K562 (cell line): ENCODE measurements around the gene ERCC1. TPM values are rescaled to one million over a fixed set of nuclear protein-coding genes. Genes with fewer than 3 reads are reported as not detected.
A peak's percentile ranks its signal among the peaks of the same experiment; 100 is the strongest.

Source experiments
- CHD1 ChIP-seq: fragments of 200-600 bp; sonication (generic); IDR thresholded peaks from one replicate; pipeline ENCODE4 v1.6.1; 2012; ENCODE audit warnings: mild to moderate bottlenecking, moderate library complexity, low read length, inconsistent platforms
- FOSL1 ChIP-seq: fragments of 200-800 bp; sonication (Bioruptor generic); conservative IDR thresholded peaks from 2 replicates; pipeline ENCODE4 v1.6.1; 2016; ENCODE audit warnings: missing genetic modification characterization, missing compliant biosample characterization
- GATA2 ChIP-seq: sonication (generic); formaldehyde crosslinking; IDR thresholded peaks from 2 replicates; pipeline ENCODE4 v1.4.0; 2020; ENCODE audit warnings: mild to moderate bottlenecking, missing genetic modification reagents
- GATAD2B ChIP-seq: fragments of 450-650 bp; IDR thresholded peaks from 2 replicates; pipeline ENCODE4 v1.6.1; 2017; ENCODE audit warnings: mild to moderate bottlenecking, borderline replicate concordance
- MED1 ChIP-seq: sonication (generic); formaldehyde crosslinking; IDR thresholded peaks from 2 replicates; pipeline ENCODE4 v1.8.1; 2023; ENCODE audit warnings: missing genetic modification reagents, borderline replicate concordance
- MEF2A ChIP-seq: IDR thresholded peaks from 2 replicates; pipeline ENCODE4 v1.6.1; 2011; ENCODE audit warnings: low read depth, mild to moderate bottlenecking, low read length, moderate library complexity; ENCODE audit not compliant: control insufficient read depth
- NFIC ChIP-seq: fragments of 450-650 bp; IDR thresholded peaks from 2 replicates; pipeline ENCODE4 v1.6.1; 2017; ENCODE audit warnings: mild to moderate bottlenecking, inconsistent platforms
- PCBP1 ChIP-seq: fragments of 200-400 bp; formaldehyde crosslinking; IDR thresholded peaks from 2 replicates; pipeline ENCODE4 v1.6.1; 2018; ENCODE audit warnings: mild to moderate bottlenecking, low read depth, low read length; ENCODE audit not compliant: poor library complexity, severe bottlenecking
- SMAD4 ChIP-seq: fragments of 250-450 bp; sonication (Bioruptor Pico); conservative IDR thresholded peaks from 2 replicates; pipeline ENCODE4 v1.8.0; 2021; ENCODE audit warnings: inconsistent platforms, mild to moderate bottlenecking, moderate library complexity
- SRSF9 ChIP-seq: fragments of 200-400 bp; formaldehyde crosslinking; IDR thresholded peaks from 2 replicates; pipeline ENCODE4 v1.6.1; 2017; ENCODE audit warnings: low read depth, low read length, borderline replicate concordance
- TARDBP ChIP-seq: fragments of 450-650 bp; IDR thresholded peaks from 2 replicates; pipeline ENCODE4 v1.6.1; 2016
- WHSC1 ChIP-seq: IDR thresholded peaks from one replicate; pipeline ENCODE4 v1.6.1; 2012; ENCODE audit warnings: low read length, control low read depth, inconsistent platforms
- ZEB2 ChIP-seq: fragments of 450-650 bp; IDR thresholded peaks from 2 replicates; pipeline ENCODE4 v1.6.1; 2016
- polyA plus RNA-seq, 8 experiments: library from polyadenylated mRNA; depleted of rRNA in 4 of 8; stranded (reverse) in 5 of 8; unstranded in 3 of 8; fragments of >200 nt; fragmentation: Nextera tagmentation in 2 of 8; fragmentation: Illumina TruSeq in 1 of 8; extraction: Ambion mirVana in 2 of 8; extraction: Trizol in 1 of 8; gene quantifications; 2 replicates each; pipeline versions ENCODE4 v1.2.1 to v1.2.3, GENCODE V29; 2011 to 2014; ENCODE audit warnings: inconsistent platforms in 1 of 8, missing spikeins in 1 of 8
- total RNA-seq, 7 experiments: library from RNA; depleted of rRNA in 6 of 7; stranded (reverse); fragments of >200 nt in 6 of 7; fragmentation: Illumina TruSeq in 2 of 7; extraction: Trizol in 2 of 7; gene quantifications; 2 replicates each; pipeline versions ENCODE4 v1.2.1 to v1.2.3, GENCODE V29; 2011 to 2021; ENCODE audit warnings: low replicate concordance in 1 of 7
- TF ChIP-seq, protein P1 (sequence below): fragments of 450-650 bp; IDR thresholded peaks from 2 replicates; pipeline ENCODE4 v1.6.1; 2016; ENCODE audit warnings: mild to moderate bottlenecking, moderate library complexity
- TF ChIP-seq, protein P2 (sequence below): fragments of 450-650 bp; IDR thresholded peaks from 2 replicates; pipeline ENCODE4 v1.6.1; 2016; ENCODE audit warnings: missing biosample characterization, missing genetic modification characterization

The ERCC1 gene
- total and polyA plus RNA-seq, 9 of the 15 experiments (the other 6 are each of a cell fraction or from before 2014, with no cell fraction given), result 9.3 to 92.6 (median 60.0) TPM

DNA sequence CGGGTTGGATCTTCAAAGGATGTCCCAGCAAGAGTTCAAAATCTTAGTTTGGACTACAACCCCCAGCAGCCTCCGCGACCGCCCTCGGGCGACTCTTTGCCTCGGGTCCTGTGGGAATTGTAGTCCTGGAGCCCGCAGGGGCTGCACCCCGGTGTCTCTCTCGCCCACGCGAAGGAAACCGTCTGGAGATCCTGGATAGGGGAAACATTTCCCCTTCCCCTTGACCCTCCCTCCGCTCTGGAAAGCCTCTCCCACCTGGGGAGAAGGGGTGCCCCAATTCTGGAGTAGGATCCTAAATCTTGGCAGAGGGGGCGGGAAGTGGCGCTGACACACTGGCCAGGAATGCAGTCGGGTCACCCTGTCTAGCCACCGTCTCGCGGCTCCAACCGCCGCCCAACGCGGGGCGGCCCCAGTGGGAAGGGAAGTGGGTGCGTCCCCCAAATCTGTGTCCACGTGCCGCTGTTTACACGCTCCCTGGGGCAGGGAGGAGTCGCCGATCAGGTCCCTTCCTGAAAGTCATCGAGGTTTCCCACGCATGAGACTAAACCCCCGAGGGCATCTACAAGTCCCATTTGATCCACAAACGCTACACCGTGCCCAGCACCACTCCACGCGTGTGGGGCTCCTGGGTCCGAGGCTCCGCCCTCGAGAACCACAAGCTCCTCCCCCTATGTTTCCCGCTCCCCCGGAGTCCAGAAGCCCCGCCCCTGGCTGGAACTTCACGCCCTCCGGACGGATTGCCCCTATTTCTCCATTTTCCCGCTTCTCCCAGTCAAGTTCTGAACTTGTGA lies 18.1 kb downstream of the ERCC1 start (continued):
- TF ChIP-seq, protein P1, sequence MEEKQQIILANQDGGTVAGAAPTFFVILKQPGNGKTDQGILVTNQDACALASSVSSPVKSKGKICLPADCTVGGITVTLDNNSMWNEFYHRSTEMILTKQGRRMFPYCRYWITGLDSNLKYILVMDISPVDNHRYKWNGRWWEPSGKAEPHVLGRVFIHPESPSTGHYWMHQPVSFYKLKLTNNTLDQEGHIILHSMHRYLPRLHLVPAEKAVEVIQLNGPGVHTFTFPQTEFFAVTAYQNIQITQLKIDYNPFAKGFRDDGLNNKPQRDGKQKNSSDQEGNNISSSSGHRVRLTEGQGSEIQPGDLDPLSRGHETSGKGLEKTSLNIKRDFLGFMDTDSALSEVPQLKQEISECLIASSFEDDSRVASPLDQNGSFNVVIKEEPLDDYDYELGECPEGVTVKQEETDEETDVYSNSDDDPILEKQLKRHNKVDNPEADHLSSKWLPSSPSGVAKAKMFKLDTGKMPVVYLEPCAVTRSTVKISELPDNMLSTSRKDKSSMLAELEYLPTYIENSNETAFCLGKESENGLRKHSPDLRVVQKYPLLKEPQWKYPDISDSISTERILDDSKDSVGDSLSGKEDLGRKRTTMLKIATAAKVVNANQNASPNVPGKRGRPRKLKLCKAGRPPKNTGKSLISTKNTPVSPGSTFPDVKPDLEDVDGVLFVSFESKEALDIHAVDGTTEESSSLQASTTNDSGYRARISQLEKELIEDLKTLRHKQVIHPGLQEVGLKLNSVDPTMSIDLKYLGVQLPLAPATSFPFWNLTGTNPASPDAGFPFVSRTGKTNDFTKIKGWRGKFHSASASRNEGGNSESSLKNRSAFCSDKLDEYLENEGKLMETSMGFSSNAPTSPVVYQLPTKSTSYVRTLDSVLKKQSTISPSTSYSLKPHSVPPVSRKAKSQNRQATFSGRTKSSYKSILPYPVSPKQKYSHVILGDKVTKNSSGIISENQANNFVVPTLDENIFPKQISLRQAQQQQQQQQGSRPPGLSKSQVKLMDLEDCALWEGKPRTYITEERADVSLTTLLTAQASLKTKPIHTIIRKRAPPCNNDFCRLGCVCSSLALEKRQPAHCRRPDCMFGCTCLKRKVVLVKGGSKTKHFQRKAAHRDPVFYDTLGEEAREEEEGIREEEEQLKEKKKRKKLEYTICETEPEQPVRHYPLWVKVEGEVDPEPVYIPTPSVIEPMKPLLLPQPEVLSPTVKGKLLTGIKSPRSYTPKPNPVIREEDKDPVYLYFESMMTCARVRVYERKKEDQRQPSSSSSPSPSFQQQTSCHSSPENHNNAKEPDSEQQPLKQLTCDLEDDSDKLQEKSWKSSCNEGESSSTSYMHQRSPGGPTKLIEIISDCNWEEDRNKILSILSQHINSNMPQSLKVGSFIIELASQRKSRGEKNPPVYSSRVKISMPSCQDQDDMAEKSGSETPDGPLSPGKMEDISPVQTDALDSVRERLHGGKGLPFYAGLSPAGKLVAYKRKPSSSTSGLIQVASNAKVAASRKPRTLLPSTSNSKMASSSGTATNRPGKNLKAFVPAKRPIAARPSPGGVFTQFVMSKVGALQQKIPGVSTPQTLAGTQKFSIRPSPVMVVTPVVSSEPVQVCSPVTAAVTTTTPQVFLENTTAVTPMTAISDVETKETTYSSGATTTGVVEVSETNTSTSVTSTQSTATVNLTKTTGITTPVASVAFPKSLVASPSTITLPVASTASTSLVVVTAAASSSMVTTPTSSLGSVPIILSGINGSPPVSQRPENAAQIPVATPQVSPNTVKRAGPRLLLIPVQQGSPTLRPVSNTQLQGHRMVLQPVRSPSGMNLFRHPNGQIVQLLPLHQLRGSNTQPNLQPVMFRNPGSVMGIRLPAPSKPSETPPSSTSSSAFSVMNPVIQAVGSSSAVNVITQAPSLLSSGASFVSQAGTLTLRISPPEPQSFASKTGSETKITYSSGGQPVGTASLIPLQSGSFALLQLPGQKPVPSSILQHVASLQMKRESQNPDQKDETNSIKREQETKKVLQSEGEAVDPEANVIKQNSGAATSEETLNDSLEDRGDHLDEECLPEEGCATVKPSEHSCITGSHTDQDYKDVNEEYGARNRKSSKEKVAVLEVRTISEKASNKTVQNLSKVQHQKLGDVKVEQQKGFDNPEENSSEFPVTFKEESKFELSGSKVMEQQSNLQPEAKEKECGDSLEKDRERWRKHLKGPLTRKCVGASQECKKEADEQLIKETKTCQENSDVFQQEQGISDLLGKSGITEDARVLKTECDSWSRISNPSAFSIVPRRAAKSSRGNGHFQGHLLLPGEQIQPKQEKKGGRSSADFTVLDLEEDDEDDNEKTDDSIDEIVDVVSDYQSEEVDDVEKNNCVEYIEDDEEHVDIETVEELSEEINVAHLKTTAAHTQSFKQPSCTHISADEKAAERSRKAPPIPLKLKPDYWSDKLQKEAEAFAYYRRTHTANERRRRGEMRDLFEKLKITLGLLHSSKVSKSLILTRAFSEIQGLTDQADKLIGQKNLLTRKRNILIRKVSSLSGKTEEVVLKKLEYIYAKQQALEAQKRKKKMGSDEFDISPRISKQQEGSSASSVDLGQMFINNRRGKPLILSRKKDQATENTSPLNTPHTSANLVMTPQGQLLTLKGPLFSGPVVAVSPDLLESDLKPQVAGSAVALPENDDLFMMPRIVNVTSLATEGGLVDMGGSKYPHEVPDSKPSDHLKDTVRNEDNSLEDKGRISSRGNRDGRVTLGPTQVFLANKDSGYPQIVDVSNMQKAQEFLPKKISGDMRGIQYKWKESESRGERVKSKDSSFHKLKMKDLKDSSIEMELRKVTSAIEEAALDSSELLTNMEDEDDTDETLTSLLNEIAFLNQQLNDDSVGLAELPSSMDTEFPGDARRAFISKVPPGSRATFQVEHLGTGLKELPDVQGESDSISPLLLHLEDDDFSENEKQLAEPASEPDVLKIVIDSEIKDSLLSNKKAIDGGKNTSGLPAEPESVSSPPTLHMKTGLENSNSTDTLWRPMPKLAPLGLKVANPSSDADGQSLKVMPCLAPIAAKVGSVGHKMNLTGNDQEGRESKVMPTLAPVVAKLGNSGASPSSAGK, result peak; percentile 78
- TF ChIP-seq CHD1, result no peak
- TF ChIP-seq TARDBP, result peak; percentile 94
- TF ChIP-seq SMAD4 (CRISPR knock-in tag), result peak; percentile 98
- TF ChIP-seq NFIC, result peak; percentile 61
- peak; percentile 92 for TF ChIP-seq FOSL1 (tag)
- no peak for TF ChIP-seq PCBP1
- peak; percentile 97; the same call in 1 of the 2 replicates for TF ChIP-seq GATAD2B
- TF ChIP-seq SRSF9, result no peak
- no peak for TF ChIP-seq GATA2 (CRISPR knock-in tag)
- TF ChIP-seq, protein P2, sequence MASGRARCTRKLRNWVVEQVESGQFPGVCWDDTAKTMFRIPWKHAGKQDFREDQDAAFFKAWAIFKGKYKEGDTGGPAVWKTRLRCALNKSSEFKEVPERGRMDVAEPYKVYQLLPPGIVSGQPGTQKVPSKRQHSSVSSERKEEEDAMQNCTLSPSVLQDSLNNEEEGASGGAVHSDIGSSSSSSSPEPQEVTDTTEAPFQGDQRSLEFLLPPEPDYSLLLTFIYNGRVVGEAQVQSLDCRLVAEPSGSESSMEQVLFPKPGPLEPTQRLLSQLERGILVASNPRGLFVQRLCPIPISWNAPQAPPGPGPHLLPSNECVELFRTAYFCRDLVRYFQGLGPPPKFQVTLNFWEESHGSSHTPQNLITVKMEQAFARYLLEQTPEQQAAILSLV (tag), result no peak
- TF ChIP-seq MED1 (CRISPR knock-in tag), result no peak
- no peak for TF ChIP-seq MEF2A
- TF ChIP-seq WHSC1, result no peak
- 0 out of 2 replicates have a peak, but pooled peaks have one; percentile 16 for TF ChIP-seq ZEB2
